Measurements from ENCODE around the gene GRB7. TPM values are rescaled to one million over a fixed set of nuclear protein-coding genes. Genes with fewer than 3 reads are reported as not detected.
A peak's percentile ranks its signal among the peaks of the same experiment; 100 is the strongest.

Gene GRB7
- total and polyA plus RNA-seq, 2 experiments from 2014 or later, result 12.8 to 28.9 TPM

GRCh38 chr17:39704821-39705551 is 32.8 kb upstream of the GRB7 start:
- Mint-ChIP-seq H3K4me1 (peaks cover 50% of the 10 kb centered on the region), H3K36me3 (ENCODE audit: low read depth) (peaks cover 50% of the 10 kb centered on the region), H3K27ac (peak overlapping the region; percentile 94), H3K4me3 (peak overlapping the region; percentile 32; the same call in 1 of the 3 replicates), H3K27me3 (ENCODE audit: insufficient read depth, low read depth, poor library complexity) (peaks cover 2% of the 10 kb centered on the region), H3K9me3 (no peaks in the 10 kb centered on the region)
- H3K79me2 ChIP-seq (replicated peaks; ENCODE audit: insufficient read depth), result peaks cover 75% of the 10 kb centered on the region
- H3K4me3 ChIP-seq, result no peak overlapping the region
- peaks cover 47% of the 10 kb centered on the region for H3K4me1 ChIP-seq (ENCODE audit: insufficient read depth)
- H2AFZ ChIP-seq, result no peak overlapping the region
- H3K27ac ChIP-seq (ENCODE audit: low read depth), result peak overlapping the region; percentile 79
- TF ChIP-seq NANOG (IDR thresholded peaks at IDR 0.05; ENCODE audit: borderline replicate concordance), result no peak
- TF ChIP-seq ZNF331 (CRISPR knock-in tag; IDR thresholded peaks at IDR 0.05; ENCODE audit: low read depth), result no peak
- no peak for TF ChIP-seq ETS1 (IDR thresholded peaks at IDR 0.05)
- ATAC-seq (peak; percentile 71), DNase-seq (ENCODE audit: low spot score) (peak; percentile 41)
- H3K9me2 ChIP-seq (ENCODE audit: insufficient read depth), result no peaks in the 10 kb centered on the region
- H3F3A ChIP-seq (replicated peaks; ENCODE audit: low read depth), result 0 out of 2 replicates have a peak, but pooled peaks cover 2% of the 10 kb centered on the region
- peaks cover 32% of the 10 kb centered on the region for H4K20me1 ChIP-seq (replicated peaks; ENCODE audit: insufficient read depth)
- H3K4me2 ChIP-seq, result peak overlapping the region; percentile 62
- no peaks in the 10 kb centered on the region for H3K27me3 ChIP-seq (ENCODE audit: insufficient read depth)
- peaks cover 12% of the 10 kb centered on the region for H3K36me3 ChIP-seq (ENCODE audit: insufficient read depth)

GRCh38 chr17:39705786-39706348 is 31.9 kb upstream of the GRB7 start:
- DNase-seq (ENCODE audit: low spot score) (no peak), ATAC-seq (peak; percentile 11)
- peaks cover 20% of the 10 kb centered on the region for H3K36me3 ChIP-seq (ENCODE audit: insufficient read depth)
- H3K27ac ChIP-seq (ENCODE audit: low read depth), result peak overlapping the region; percentile 63
- peaks cover 66% of the 10 kb centered on the region for H3K79me2 ChIP-seq (replicated peaks; ENCODE audit: insufficient read depth)
- H3K27me3 Mint-ChIP-seq (ENCODE audit: insufficient read depth, low read depth, poor library complexity), result peaks cover 2% of the 10 kb centered on the region
- H4K20me1 ChIP-seq (replicated peaks; ENCODE audit: insufficient read depth), result peaks cover 32% of the 10 kb centered on the region
- peak overlapping the region; percentile 62; the same call in 1 of the 2 replicates for H3K4me2 ChIP-seq
- no peaks in the 10 kb centered on the region for H3K9me3 Mint-ChIP-seq
- peak overlapping the region; percentile 89; the same call in 1 of the 2 replicates for H3K27ac Mint-ChIP-seq
- H3K4me1 ChIP-seq (ENCODE audit: insufficient read depth), result peaks cover 47% of the 10 kb centered on the region
- H3K9me2 ChIP-seq (ENCODE audit: insufficient read depth), result no peaks in the 10 kb centered on the region
- H3K4me3 Mint-ChIP-seq, result no peak overlapping the region
- peaks cover 59% of the 10 kb centered on the region for H3K36me3 Mint-ChIP-seq (ENCODE audit: low read depth)
- peaks cover 50% of the 10 kb centered on the region for H3K4me1 Mint-ChIP-seq
- no peaks in the 10 kb centered on the region for H3K27me3 ChIP-seq (ENCODE audit: insufficient read depth)
- H2AFZ ChIP-seq, result no peak overlapping the region
- no peak overlapping the region for H3K4me3 ChIP-seq
- 0 out of 2 replicates have a peak, but pooled peaks cover 2% of the 10 kb centered on the region for H3F3A ChIP-seq (replicated peaks; ENCODE audit: low read depth)
- no peak for TF ChIP-seq ZNF331 (CRISPR knock-in tag; IDR thresholded peaks at IDR 0.05; ENCODE audit: low read depth)
- no peak for TF ChIP-seq CREB1 (CRISPR knock-in tag; IDR thresholded peaks at IDR 0.05; ENCODE audit: low read depth)
- no peak for TF ChIP-seq ETS1 (IDR thresholded peaks at IDR 0.05)
- no peak for TF ChIP-seq EZH2phosphoT487 (IDR thresholded peaks at IDR 0.05; ENCODE audit: unreplicated experiment)
- TF ChIP-seq EZH2 (IDR thresholded peaks at IDR 0.05; ENCODE audit: low read depth, unreplicated experiment), result no peak
- no peak for TF ChIP-seq ZNF462 (CRISPR knock-in tag; IDR thresholded peaks at IDR 0.05)
- TF ChIP-seq ZNF114 (CRISPR knock-in tag; IDR thresholded peaks at IDR 0.05), result no peak
- TF ChIP-seq JUNB (IDR thresholded peaks at IDR 0.05; ENCODE audit: unreplicated experiment), result no peak
- TF ChIP-seq POLR2AphosphoS5 (IDR thresholded peaks at IDR 0.05; ENCODE audit: low read depth), result no peak
- no peak for TF ChIP-seq STAT1 (IDR thresholded peaks at IDR 0.05; ENCODE audit: unreplicated experiment)
- TF ChIP-seq NANOG (IDR thresholded peaks at IDR 0.05; ENCODE audit: borderline replicate concordance), result no peak

All from GM23338 (cell line).